Stimulated activated CD4-positive, alpha-beta T cell treated with anti-CD3 and anti-CD28 coated beads, TNF-alpha, amount 100 ng/mL, for 48 hours (primary cell): ENCODE results near the gene HUS1.
"Not testable (repeated sequence)": the region's sequence is repeated elsewhere in the genome, so short reads cannot be mapped to it uniquely, and the experiment has no call there.

Experiments
- DNase-seq, 3 donors: peaks; one replicate each; pipeline ENCODE4 v3.0.0-alpha.2; 2020; ENCODE audit warnings: low read depth in 3 of 3

The HUS1 gene

DNA sequence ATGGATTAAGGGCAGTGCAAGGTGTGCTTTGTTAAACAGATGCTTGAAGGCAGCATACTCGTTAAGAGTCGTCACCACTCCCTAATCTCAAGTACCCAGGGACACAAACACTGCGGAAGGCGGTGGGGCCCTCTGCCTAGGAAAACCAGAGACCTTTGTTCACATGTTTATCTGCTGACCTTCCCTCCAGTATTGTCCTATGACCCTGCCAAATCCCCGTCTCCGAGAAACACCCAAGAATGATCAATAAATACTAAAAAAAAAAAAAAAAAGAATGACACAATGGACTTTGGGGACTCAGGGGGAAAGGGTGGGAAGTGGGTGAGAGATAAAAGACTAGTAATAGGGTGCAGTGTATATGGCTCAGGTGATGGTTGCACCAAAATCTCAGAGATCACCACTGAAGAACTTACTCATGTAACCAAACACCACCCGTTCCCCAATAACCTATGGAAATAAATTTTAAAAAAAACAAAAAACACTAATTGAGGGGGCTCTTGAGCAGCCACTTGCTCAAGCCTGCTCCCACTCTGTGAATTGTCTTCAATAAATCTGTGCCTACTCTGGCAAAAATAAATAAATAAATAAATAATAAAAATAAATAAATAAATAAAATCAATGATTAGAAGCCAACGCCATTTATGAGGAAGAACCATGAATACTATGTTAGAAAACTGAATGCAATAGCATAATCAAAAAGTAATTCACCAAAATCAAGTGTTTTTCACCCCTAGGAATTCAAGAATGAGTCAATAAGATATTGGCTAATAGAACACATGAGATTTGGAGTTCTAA lies 56.1 kb downstream of the HUS1 start:
- DNase-seq: not testable (repeated sequence)

DNA sequence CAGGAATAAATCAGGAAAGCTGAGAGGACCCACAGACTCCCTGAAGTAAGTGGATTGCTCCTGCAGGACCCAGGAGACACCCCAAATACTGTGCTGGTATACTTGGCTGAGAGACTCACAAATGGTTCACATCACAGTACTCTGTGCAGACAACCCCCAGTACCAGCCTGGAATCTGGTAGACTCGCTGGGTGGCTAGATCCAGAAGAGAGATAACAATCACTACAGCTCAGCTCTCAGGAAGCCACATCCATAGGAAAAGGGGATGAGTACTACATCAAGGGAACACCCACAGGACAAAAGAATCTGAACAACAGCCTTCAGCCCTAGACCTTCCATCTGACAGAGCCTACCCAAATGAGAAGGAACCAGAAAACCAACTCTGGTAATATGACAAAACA lies 62.9 kb downstream of the HUS1 start:
- DNase-seq: not testable (repeated sequence)

DNA sequence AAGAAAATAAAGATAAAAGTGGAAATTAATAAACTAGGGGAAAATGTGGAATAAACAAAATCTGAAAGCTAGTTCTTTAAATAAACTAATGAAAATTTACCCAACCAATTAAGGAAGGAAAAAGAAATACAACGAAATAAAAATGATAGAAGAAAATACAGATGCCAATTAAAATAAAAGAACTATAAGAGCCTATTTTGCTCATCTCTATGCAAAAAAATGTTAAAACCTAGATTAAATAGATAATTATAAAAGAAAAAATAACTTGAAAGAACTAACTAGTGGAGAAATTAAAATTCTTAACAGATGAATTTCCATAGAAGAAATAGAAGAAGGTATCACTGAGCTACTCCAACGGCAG lies 63.8 kb downstream of the HUS1 start:
- no peak for DNase-seq

DNA sequence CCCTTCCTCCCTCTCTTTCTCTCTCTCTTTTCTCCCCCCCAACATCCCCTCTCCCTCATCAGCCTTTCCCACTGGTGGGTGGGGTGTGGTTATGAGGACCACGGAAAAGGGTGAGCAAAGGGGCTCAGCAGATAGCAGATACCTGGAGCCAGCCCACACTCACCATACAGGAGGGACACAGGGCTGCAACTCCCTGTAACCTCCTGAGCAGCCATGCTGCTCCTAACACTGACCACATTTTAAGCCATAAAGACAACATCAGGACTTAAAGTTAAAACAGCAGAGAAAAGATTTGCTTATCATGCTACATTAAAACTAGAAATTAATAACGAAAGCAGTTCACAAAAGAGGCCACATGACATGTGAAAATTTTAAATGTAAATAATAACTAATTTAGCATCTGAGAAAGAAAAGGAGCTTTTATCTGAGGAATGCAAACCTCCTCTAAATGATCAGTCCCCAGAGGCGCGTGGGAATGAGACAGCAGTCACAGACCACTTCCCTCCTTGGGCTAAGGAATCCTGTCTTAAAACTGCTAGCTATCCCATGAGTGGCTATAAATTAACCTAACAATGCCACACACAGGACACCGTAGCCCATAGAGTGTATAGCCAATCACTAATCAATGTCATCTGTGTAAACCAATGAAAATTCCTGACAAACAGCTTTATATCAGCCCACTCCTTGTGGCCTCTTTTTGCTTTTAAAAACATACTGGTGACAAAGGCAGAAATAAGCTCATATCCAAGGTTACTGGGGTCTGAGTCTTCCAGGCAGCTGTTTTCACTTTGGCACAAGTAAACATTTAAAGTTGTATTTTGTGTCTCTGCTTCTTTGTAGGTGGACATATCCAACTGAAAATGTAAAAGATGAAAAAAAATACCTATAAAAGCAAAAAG lies 64.4 kb downstream of the HUS1 start:
- DNase-seq: no peak
